Tibial nerve (tissue), 4 donors: ENCODE measurements around the gene SPIRE2. TPM values are rescaled to one million over a fixed set of nuclear protein-coding genes. Genes with fewer than 3 reads are reported as not detected.

Experiments used
- DNase-seq, 2 donors: peaks; one replicate each; pipeline ENCODE4 v3.0.0-alpha.2; 2019; ENCODE audit warnings: low spot score in 2 of 2
- H3K27ac ChIP-seq, 4 donors: fragments of 200-600 bp; sonication (generic) in 3 of 4; one replicate each; pipeline ENCODE4 v1.5.1; 2017 to 2019; ENCODE audit warnings: mild to moderate bottlenecking in 1 of 4
- H3K27me3 ChIP-seq, 2 donors: fragments of 200-600 bp; sonication (generic) in 1 of 2; one replicate each; pipeline versions ENCODE4 v1.5.1 to v1.6.0; 2017 to 2019
- H3K36me3 ChIP-seq, 3 donors: fragments of 200-600 bp; sonication (generic); one replicate each; pipeline ENCODE4 v1.5.1; 2018 to 2019
- H3K4me1 ChIP-seq, 4 donors: fragments of 200-600 bp; sonication (generic) in 3 of 4; one replicate each; pipeline ENCODE4 v1.5.1; 2017 to 2019
- H3K4me3 ChIP-seq, 4 donors: fragments of 200-600 bp; sonication (generic) in 3 of 4; one replicate each; pipeline ENCODE4 v1.5.1; 2017 to 2019; ENCODE audit warnings: mild to moderate bottlenecking in 1 of 4, moderate library complexity in 1 of 4
- H3K9me3 ChIP-seq, 4 donors: fragments of 200-600 bp; sonication (generic) in 3 of 4; one replicate each; pipeline ENCODE4 v1.5.1; 2017 to 2019
- EP300 ChIP-seq, 2 donors: sonication (generic); formaldehyde crosslinking; IDR thresholded peaks; one replicate each; pipeline ENCODE4 v1.6.1; 2017; ENCODE audit warnings: antibody characterized with exemption in 2 of 2, mild to moderate bottlenecking in 1 of 2
- POLR2A ChIP-seq, 2 donors: fragments of 450-650 bp; IDR thresholded peaks; one replicate each; pipeline ENCODE4 v1.6.1; 2017; ENCODE audit warnings: antibody characterized with exemption in 2 of 2, mild to moderate bottlenecking in 2 of 2, moderate library complexity in 2 of 2
- WGBS, 2 donors: methylation state at CpG; one replicate each; pipeline ENCODE4 v1.1.5; 2018; 5-methylcytosine and 5-hydroxymethylcytosine counted together
- total RNA-seq, 4 donors: library from RNA; depleted of rRNA; stranded (reverse); fragments of >200 nt; gene quantifications; one replicate each; pipeline ENCODE4 v1.1.0, GENCODE V29; 2016
- TF ChIP-seq, protein P1 (sequence below), 5 experiments: fragments of 200-600 bp in 3 of 5; fragments of 450-650 bp in 2 of 5; sonication (generic) in 3 of 5; IDR thresholded peaks; one replicate each; pipeline ENCODE4 v1.5.1; 2016 to 2019; ENCODE audit warnings: antibody characterized with exemption in 5 of 5, mild to moderate bottlenecking in 3 of 5, moderate library complexity in 2 of 5

The SPIRE2 gene
- total RNA-seq, 4 donors from 2014 or later, result 1.1 to 7.2 (median 3.1) TPM; not detected in 1

DNA sequence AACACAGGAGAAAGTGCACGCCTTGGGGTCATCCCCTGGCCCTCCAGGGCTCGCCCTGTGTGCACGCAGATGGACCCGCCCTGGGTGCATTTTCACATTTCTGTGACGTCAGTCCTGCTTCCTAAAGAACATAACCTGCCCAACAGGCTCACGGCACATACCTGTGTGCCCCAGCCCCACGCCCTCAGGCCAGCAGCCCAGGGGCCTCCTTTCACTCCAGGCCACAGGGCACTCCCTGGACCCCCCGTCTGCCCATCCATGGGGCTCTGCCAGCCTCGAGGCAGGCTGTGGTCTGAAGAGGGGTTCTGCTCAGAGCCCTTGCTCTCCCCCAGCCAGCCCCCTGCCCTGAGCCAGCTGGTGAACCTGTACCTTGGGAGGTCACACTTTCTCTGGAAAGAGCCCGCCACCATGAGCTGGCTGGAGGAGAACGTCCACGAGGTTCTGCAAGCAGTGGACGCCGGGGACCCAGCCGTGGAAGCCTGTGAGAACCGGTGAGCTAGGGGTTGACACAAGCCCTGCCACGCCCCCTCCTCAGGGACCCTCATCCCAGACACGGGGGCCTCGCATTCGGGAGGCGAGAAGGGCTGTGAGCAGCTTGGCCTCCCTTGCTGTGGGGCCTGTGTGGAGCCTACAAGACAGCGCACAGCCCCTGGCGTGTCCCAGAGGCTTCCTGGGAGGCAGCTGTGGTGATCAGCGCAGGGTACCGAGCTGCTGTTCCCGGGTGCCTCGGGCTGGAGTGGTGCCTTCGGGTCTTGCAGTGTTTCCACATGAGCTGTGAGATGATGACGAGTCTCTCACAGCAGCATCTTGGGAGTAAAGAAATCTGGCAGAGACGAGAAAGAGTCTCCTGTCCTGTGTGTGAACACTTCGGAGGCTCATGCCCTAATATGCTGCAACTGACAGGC is 76.6 kb downstream of the SPIRE2 start:
- no peaks in the 10 kb centered on the region for H3K27me3 ChIP-seq
- peaks cover 0 to 4% (median 0%) of the 10 kb centered on the region in 4 donors for H3K4me1 ChIP-seq
- TF ChIP-seq EP300 (IDR thresholded peaks at IDR 0.05) (no peak), POLR2A (IDR thresholded peaks at IDR 0.05) (no peak)
- TF ChIP-seq, protein P1, sequence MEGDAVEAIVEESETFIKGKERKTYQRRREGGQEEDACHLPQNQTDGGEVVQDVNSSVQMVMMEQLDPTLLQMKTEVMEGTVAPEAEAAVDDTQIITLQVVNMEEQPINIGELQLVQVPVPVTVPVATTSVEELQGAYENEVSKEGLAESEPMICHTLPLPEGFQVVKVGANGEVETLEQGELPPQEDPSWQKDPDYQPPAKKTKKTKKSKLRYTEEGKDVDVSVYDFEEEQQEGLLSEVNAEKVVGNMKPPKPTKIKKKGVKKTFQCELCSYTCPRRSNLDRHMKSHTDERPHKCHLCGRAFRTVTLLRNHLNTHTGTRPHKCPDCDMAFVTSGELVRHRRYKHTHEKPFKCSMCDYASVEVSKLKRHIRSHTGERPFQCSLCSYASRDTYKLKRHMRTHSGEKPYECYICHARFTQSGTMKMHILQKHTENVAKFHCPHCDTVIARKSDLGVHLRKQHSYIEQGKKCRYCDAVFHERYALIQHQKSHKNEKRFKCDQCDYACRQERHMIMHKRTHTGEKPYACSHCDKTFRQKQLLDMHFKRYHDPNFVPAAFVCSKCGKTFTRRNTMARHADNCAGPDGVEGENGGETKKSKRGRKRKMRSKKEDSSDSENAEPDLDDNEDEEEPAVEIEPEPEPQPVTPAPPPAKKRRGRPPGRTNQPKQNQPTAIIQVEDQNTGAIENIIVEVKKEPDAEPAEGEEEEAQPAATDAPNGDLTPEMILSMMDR (IDR thresholded peaks at IDR 0.05), result no peak
- H3K27ac ChIP-seq, result no peak overlapping the region
- WGBS, 2 donors, result 83% methylated on average over 28 of the region's 31 CpGs
- no peak for DNase-seq
- H3K36me3 ChIP-seq, result peaks cover 3 to 87% (median 19%) of the 10 kb centered on the region in 3 donors
- H3K9me3 ChIP-seq, result no peaks in the 10 kb centered on the region
- H3K4me3 ChIP-seq, result no peak overlapping the region

DNA sequence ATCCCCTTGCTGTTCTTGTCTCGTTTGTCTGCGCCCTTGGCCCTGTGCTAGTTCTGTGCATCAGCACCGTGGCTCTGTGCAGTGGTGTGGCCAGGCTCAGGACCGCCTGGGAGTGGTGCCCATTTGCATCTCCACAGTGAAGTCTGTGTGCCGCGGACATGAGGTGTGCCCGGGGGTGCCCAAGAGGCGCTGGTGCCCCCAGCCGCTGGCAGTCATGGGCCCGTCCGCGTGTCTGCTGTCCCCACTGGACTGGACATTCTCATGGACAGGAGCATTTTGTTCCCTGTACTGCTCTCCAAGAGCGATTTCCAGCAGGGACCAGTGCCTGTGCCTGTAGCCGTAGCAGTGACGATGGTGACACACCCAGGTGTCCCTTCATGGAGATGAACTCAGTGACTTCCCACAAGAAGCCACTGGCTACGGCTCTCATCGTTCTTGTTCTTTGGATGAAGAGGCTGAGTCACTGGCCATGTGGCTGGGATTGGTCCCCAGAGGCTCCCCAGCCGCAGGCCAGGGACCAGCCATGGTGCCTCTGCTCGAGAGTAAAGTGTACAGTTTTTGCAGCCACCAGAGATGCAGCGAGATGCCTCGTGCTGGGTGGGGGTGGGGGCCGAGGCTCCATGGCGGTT is 77.3 kb downstream of the SPIRE2 start:
- peaks cover 0 to 12% (median 2%) of the 10 kb centered on the region in 4 donors for H3K4me1 ChIP-seq
- peaks cover 0 to 86% (median 16%) of the 10 kb centered on the region in 3 donors for H3K36me3 ChIP-seq
- DNase-seq, result no peak
- H3K27me3 ChIP-seq, result no peaks in the 10 kb centered on the region
- no peak overlapping the region for H3K27ac ChIP-seq
- no peak overlapping the region for H3K4me3 ChIP-seq
- 86 to 90% methylated on average over 20 to 23 of the region's 23 CpGs for WGBS, 2 donors
- H3K9me3 ChIP-seq, result no peaks in the 10 kb centered on the region
- TF ChIP-seq, protein P1 (IDR thresholded peaks at IDR 0.05), result no peak
- TF ChIP-seq POLR2A (IDR thresholded peaks at IDR 0.05) (no peak), EP300 (IDR thresholded peaks at IDR 0.05) (no peak)

DNA sequence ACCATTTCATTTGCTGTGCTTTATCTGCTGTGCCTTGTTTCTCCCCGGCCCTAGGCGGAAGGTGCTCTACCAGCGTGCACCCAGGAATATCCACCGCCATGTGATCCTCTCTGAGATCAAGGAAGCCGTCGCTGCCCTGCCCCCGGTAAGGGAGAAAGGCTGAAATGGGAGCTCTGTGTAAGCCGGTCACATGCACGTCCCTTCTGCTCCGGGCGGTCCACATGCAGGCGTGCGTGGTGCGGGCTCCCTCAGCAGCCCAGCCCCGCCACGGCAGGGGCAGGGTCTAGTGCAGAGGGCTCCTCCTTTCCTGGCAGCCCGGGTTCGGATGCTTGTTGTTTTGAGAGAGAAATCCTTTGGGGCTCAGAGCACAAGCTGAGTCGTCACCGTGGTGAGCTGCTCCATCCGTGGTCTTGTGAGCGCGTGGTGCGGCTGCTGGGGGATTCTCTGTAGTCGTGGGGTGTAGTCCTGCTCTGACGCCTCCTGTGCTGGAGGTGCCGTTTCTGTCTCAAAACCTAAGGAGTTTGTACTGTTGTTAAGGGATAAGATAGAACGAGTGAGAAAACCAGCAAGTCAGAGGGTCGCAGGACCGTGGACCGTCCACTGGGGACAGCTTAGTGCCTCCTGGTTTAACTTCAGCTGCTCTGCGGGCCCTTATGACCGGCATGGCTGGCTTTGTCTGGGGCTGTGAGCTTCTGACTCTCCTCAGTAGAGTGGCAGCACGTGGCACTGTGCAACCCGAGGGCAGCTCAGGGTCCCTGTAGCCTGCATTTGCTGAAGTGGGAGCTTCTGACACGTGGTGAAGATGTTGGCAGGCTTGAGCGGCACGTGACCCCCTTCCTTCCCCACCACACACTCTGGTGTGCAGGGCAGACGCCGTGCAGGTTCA is 78.1 kb downstream of the SPIRE2 start:
- no peak overlapping the region for H3K27ac ChIP-seq
- H3K27me3 ChIP-seq, result no peaks in the 10 kb centered on the region
- no peak overlapping the region for H3K4me3 ChIP-seq
- H3K4me1 ChIP-seq, result peaks cover 0 to 12% (median 2%) of the 10 kb centered on the region in 4 donors
- no peak for DNase-seq
- peaks cover 0 to 86% (median 15%) of the 10 kb centered on the region in 3 donors for H3K36me3 ChIP-seq
- 92% methylated on average over 34 to 38 of the region's 40 CpGs for WGBS, 2 donors
- TF ChIP-seq POLR2A (IDR thresholded peaks at IDR 0.05) (no peak), EP300 (IDR thresholded peaks at IDR 0.05) (no peak)
- TF ChIP-seq, protein P1 (IDR thresholded peaks at IDR 0.05), result no peak
- H3K9me3 ChIP-seq, result no peaks in the 10 kb centered on the region

DNA sequence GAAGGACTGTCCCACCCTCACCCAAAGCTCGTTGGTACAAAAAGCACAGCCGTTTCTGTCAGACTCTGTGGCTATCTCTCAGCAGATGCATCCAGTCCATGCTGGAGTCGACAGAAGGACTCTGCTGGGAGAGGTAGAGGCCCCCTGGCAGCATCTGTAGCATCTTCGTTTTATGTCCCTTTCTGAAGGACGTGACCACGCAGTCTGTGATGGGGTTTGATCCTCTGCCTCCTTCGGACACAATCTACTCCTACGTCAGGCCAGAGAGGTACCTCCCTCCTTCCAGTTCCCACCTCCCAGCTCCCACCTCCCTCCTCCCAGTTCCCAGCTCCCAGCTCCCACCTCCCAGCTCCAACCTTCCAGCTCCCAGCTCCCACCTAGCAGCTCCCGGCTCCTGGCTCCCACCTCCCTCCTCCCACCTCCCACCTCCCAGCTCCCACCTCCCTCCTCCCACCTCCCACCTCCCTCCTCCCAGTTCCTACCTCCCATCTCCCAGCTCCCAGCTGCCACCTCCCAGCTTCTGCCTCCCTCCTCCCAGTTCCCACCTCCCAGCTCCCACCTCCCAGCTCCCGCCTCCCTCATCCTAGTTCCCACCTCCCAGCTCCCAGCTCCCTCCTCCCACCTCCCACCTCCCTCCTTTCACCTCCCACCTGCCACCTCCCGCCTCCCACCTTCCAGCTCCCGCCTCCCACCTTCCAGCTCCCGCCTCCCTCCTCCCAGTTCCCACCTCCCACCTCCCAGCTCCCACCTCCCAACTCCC is 79.0 kb downstream of the SPIRE2 start:
- TF ChIP-seq, protein P1 (IDR thresholded peaks at IDR 0.05), result no peak
- no peak for TF ChIP-seq EP300 (IDR thresholded peaks at IDR 0.05)
- no peak for TF ChIP-seq POLR2A (IDR thresholded peaks at IDR 0.05)
- Histone ChIP-seq H3K4me1 (peaks cover 0 to 12% (median 2%) of the 10 kb centered on the region in 4 donors), H3K27me3 (no peaks in the 10 kb centered on the region), H3K4me3 (no peak overlapping the region), H3K9me3 (no peaks in the 10 kb centered on the region), H3K36me3 (peaks cover 0 to 95% (median 15%) of the 10 kb centered on the region in 3 donors), H3K27ac (no peak overlapping the region)
- no peak for DNase-seq
- 92% methylated on average over 13 of the region's 13 CpGs for WGBS, 2 donors
